ENCODE data around the gene GRID2. TPM values are rescaled to one million over a fixed set of nuclear protein-coding genes. Genes with fewer than 3 reads are reported as not detected.

Gene GRID2
- total RNA-seq, 1 donor from 2014 or later, result 11.6 TPM

GRCh38 chr4:93722446-93722845 lies 1418.7 kb downstream of the GRID2 start:
- TF ChIP-seq CTCF (IDR thresholded peaks at IDR 0.05; ENCODE audit: unreplicated experiment), result no peak
- no peak overlapping the region for H3K4me3 Mint-ChIP-seq (ENCODE audit: unreplicated experiment)
- no peak for DNase-seq (ENCODE audit: low spot score)
- no peak overlapping the region for H3K27ac Mint-ChIP-seq (ENCODE audit: unreplicated experiment)
- no peaks in the 10 kb centered on the region for H3K4me1 Mint-ChIP-seq (ENCODE audit: unreplicated experiment)
- no peaks in the 10 kb centered on the region for H3K36me3 Mint-ChIP-seq (ENCODE audit: low read depth, unreplicated experiment)
- H3K27me3 Mint-ChIP-seq (ENCODE audit: unreplicated experiment), result peaks cover 1% of the 10 kb centered on the region
- H3K9me3 Mint-ChIP-seq (ENCODE audit: unreplicated experiment), result no peaks in the 10 kb centered on the region

- no peaks in the 10 kb centered on the region for H3K36me3 Mint-ChIP-seq (ENCODE audit: low read depth, unreplicated experiment)
- H3K27me3 Mint-ChIP-seq (ENCODE audit: unreplicated experiment), result no peaks in the 10 kb centered on the region
- no peaks in the 10 kb centered on the region for H3K9me3 Mint-ChIP-seq (ENCODE audit: unreplicated experiment)
- no peak overlapping the region for H3K27ac Mint-ChIP-seq (ENCODE audit: unreplicated experiment)
- no peaks in the 10 kb centered on the region for H3K4me1 Mint-ChIP-seq (ENCODE audit: unreplicated experiment)
- no peak overlapping the region for H3K4me3 Mint-ChIP-seq (ENCODE audit: unreplicated experiment)
- DNase-seq (ENCODE audit: low spot score), result no peak
- TF ChIP-seq CTCF (IDR thresholded peaks at IDR 0.05; ENCODE audit: unreplicated experiment), result no peak
Measured at GRCh38 chr4:93730251-93730650, 1426.5 kb downstream of the GRID2 start.

- TF ChIP-seq CTCF (IDR thresholded peaks at IDR 0.05; ENCODE audit: unreplicated experiment), result no peak
- H3K27ac Mint-ChIP-seq (ENCODE audit: unreplicated experiment), result no peak overlapping the region
- no peak for DNase-seq (ENCODE audit: low spot score)
- no peaks in the 10 kb centered on the region for H3K36me3 Mint-ChIP-seq (ENCODE audit: low read depth, unreplicated experiment)
- no peaks in the 10 kb centered on the region for H3K9me3 Mint-ChIP-seq (ENCODE audit: unreplicated experiment)
- no peak overlapping the region for H3K4me3 Mint-ChIP-seq (ENCODE audit: unreplicated experiment)
- H3K4me1 Mint-ChIP-seq (ENCODE audit: unreplicated experiment), result no peaks in the 10 kb centered on the region
- no peaks in the 10 kb centered on the region for H3K27me3 Mint-ChIP-seq (ENCODE audit: unreplicated experiment)
Measured at GRCh38 chr4:93730760-93731159, 1427.0 kb downstream of the GRID2 start.

- Mint-ChIP-seq H3K27ac (ENCODE audit: unreplicated experiment) (no peak overlapping the region), H3K4me3 (ENCODE audit: unreplicated experiment) (no peak overlapping the region), H3K9me3 (ENCODE audit: unreplicated experiment) (no peaks in the 10 kb centered on the region), H3K36me3 (ENCODE audit: low read depth, unreplicated experiment) (no peaks in the 10 kb centered on the region), H3K4me1 (ENCODE audit: unreplicated experiment) (no peaks in the 10 kb centered on the region), H3K27me3 (ENCODE audit: unreplicated experiment) (no peaks in the 10 kb centered on the region)
- TF ChIP-seq CTCF (IDR thresholded peaks at IDR 0.05; ENCODE audit: unreplicated experiment), result no peak
- DNase-seq (ENCODE audit: low spot score), result no peak
Measured at GRCh38 chr4:93731456-93731855, 1427.7 kb downstream of the GRID2 start.

- DNase-seq (ENCODE audit: low spot score), result no peak
- Mint-ChIP-seq H3K27ac (ENCODE audit: unreplicated experiment) (no peak overlapping the region), H3K9me3 (ENCODE audit: unreplicated experiment) (no peaks in the 10 kb centered on the region), H3K4me3 (ENCODE audit: unreplicated experiment) (no peak overlapping the region), H3K27me3 (ENCODE audit: unreplicated experiment) (no peaks in the 10 kb centered on the region), H3K4me1 (ENCODE audit: unreplicated experiment) (no peaks in the 10 kb centered on the region), H3K36me3 (ENCODE audit: low read depth, unreplicated experiment) (no peaks in the 10 kb centered on the region)
- no peak for TF ChIP-seq CTCF (IDR thresholded peaks at IDR 0.05; ENCODE audit: unreplicated experiment)
Measured at GRCh38 chr4:93732509-93732908, 1428.7 kb downstream of the GRID2 start.
